K562 (cell line): Measurements from ENCODE around the gene DOCK8. TPM values are rescaled to one million over a fixed set of nuclear protein-coding genes. Genes with fewer than 3 reads are reported as not detected.

Source experiments
- HEY1 ChIP-seq: fragments of 250-450 bp; sonication (Bioruptor Pico); IDR thresholded peaks from 2 replicates; pipeline ENCODE4 v1.5.0; 2020; ENCODE audit warnings: mild to moderate bottlenecking, moderate library complexity, borderline replicate concordance
- NFE2L1 ChIP-seq: fragments of 450-650 bp; IDR thresholded peaks from 2 replicates; pipeline ENCODE4 v1.6.1; 2016; ENCODE audit warnings: missing genetic modification characterization, low read depth, mild to moderate bottlenecking, missing compliant biosample characterization, moderate library complexity, borderline replicate concordance
- TOE1 ChIP-seq, 2 experiments: fragments of 450-650 bp in 1 of 2; sonication (generic) in 1 of 2; formaldehyde crosslinking in 1 of 2; IDR thresholded peaks; 2 replicates each; pipeline versions ENCODE4 v1.7.1 to v1.8.0; 2016 to 2022; ENCODE audit warnings: borderline replicate concordance in 2 of 2, mild to moderate bottlenecking in 2 of 2, antibody characterized with exemption in 1 of 2, inconsistent platforms in 1 of 2, low read depth in 1 of 2, missing genetic modification reagents in 1 of 2, moderate library complexity in 1 of 2
- ZNF695 ChIP-seq: fragments of 450-650 bp; formaldehyde crosslinking; IDR thresholded peaks from 2 replicates; pipeline ENCODE4 v1.4.0; 2020; ENCODE audit warnings: mild to moderate bottlenecking, moderate library complexity
- polyA plus RNA-seq, 8 experiments: library from polyadenylated mRNA; depleted of rRNA in 4 of 8; stranded (reverse) in 5 of 8; unstranded in 3 of 8; fragments of >200 nt; fragmentation: Nextera tagmentation in 2 of 8; fragmentation: Illumina TruSeq in 1 of 8; extraction: Ambion mirVana in 2 of 8; extraction: Trizol in 1 of 8; gene quantifications; 2 replicates each; pipeline versions ENCODE4 v1.2.1 to v1.2.3, GENCODE V29; 2011 to 2014; ENCODE audit warnings: inconsistent platforms in 1 of 8, missing spikeins in 1 of 8
- total RNA-seq, 7 experiments: library from RNA; depleted of rRNA in 6 of 7; stranded (reverse); fragments of >200 nt in 6 of 7; fragmentation: Illumina TruSeq in 2 of 7; extraction: Trizol in 2 of 7; gene quantifications; 2 replicates each; pipeline versions ENCODE4 v1.2.1 to v1.2.3, GENCODE V29; 2011 to 2021; ENCODE audit warnings: low replicate concordance in 1 of 7
- TF ChIP-seq, protein P1 (sequence below): fragments of 450-650 bp; IDR thresholded peaks from 2 replicates; pipeline ENCODE4 v1.6.1; 2016; ENCODE audit warnings: low read depth
- TF ChIP-seq, protein P2 (sequence below): fragments of 250-450 bp; sonication (Bioruptor Pico); IDR thresholded peaks from 2 replicates; pipeline ENCODE4 v1.5.1; 2021; ENCODE audit warnings: mild to moderate bottlenecking
- TF ChIP-seq, protein P3 (sequence below): sonication (generic); formaldehyde crosslinking; IDR thresholded peaks from 2 replicates; pipeline ENCODE4 v1.8.0; 2022; ENCODE audit warnings: mild to moderate bottlenecking, missing genetic modification reagents

DOCK8 gene
- total and polyA plus RNA-seq, 9 of the 15 experiments (the other 6 are each of a cell fraction or from before 2014, with no cell fraction given): 14.4 to 53.8 (median 25.1) TPM

DNA sequence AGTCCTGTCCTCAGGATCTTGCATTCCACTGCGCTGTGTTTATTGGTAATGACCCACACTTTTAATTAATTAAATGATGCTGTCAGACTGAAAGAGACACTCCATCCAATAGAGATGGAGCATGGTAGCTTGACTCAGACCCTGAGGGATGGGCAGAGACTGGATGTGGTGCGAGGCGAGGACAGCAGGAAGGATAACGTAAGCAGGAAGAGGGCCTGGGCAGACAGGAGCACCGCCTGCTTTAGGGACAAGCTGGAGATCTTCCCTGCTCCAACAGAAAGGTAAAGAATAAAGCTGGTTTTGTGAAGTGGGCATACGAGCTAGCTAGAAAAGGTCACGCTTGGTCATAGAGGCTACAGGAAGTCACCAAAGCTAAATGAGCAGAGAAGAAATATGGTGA is 3.6 kb upstream of the DOCK8 start (continued):
- TF ChIP-seq HEY1 (CRISPR knock-in tag) (no peak), NFE2L1 (tag) (no peak), TOE1 (IDR thresholded peaks at IDR 0.05; ENCODE audit: borderline replicate concordance) (no peak), TOE1 (CRISPR knock-in tag; IDR thresholded peaks at IDR 0.05; ENCODE audit: borderline replicate concordance, low read depth) (no peak), ZNF695 (no peak)
- TF ChIP-seq, protein P1, sequence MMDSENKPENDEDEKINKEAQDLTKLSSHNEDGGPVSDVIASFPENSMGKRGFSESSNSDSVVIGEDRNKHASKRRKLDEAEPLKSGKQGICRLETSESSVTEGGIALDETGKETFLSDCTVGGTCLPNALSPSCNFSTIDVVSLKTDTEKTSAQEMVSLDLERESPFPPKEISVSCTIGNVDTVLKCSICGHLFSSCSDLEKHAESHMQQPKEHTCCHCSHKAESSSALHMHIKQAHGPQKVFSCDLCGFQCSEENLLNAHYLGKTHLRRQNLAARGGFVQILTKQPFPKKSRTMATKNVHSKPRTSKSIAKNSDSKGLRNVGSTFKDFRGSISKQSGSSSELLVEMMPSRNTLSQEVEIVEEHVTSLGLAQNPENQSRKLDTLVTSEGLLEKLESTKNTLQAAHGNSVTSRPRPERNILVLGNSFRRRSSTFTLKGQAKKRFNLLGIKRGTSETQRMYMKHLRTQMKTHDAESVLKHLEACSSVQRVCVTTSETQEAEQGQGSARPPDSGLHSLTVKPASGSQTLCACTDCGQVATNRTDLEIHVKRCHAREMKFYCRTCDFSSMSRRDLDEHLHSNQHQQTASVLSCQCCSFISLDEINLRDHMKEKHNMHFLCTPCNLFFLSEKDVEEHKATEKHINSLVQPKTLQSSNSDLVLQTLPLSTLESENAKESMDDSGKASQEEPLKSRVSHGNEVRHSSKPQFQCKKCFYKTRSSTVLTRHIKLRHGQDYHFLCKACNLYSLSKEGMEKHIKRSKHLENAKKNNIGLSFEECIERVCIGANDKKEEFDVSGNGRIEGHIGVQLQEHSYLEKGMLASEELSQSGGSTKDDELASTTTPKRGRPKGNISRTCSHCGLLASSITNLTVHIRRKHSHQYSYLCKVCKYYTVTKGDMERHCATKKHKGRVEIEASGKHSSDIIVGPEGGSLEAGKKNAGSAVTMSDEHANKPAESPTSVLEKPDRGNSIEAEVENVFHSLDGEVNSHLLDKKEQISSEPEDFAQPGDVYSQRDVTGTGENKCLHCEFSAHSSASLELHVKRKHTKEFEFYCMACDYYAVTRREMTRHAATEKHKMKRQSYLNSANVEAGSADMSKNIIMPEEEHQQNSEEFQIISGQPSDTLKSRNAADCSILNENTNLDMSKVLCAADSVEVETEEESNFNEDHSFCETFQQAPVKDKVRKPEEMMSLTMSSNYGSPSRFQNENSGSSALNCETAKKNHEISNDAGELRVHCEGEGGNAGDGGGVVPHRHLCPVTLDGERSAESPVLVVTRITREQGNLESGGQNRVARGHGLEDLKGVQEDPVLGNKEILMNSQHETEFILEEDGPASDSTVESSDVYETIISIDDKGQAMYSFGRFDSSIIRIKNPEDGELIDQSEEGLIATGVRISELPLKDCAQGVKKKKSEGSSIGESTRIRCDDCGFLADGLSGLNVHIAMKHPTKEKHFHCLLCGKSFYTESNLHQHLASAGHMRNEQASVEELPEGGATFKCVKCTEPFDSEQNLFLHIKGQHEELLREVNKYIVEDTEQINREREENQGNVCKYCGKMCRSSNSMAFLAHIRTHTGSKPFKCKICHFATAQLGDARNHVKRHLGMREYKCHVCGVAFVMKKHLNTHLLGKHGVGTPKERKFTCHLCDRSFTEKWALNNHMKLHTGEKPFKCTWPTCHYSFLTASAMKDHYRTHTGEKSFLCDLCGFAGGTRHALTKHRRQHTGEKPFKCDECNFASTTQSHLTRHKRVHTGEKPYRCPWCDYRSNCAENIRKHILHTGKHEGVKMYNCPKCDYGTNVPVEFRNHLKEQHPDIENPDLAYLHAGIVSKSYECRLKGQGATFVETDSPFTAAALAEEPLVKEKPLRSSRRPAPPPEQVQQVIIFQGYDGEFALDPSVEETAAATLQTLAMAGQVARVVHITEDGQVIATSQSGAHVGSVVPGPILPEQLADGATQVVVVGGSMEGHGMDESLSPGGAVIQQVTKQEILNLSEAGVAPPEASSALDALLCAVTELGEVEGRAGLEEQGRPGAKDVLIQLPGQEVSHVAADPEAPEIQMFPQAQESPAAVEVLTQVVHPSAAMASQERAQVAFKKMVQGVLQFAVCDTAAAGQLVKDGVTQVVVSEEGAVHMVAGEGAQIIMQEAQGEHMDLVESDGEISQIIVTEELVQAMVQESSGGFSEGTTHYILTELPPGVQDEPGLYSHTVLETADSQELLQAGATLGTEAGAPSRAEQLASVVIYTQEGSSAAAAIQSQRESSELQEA: no peak
- TF ChIP-seq, protein P2, sequence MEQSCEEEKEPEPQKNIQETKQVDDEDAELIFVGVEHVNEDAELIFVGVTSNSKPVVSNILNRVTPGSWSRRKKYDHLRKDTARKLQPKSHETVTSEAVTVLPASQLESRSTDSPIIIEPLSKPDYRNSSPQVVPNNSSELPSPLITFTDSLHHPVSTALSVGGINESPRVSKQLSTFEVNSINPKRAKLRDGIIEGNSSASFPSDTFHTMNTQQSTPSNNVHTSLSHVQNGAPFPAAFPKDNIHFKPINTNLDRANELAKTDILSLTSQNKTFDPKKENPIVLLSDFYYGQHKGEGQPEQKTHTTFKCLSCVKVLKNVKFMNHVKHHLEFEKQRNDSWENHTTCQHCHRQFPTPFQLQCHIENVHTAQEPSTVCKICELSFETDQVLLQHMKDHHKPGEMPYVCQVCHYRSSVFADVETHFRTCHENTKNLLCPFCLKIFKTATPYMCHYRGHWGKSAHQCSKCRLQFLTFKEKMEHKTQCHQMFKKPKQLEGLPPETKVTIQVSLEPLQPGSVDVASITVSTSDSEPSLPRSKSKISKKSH (CRISPR knock-in tag): no peak
- TF ChIP-seq, protein P3, sequence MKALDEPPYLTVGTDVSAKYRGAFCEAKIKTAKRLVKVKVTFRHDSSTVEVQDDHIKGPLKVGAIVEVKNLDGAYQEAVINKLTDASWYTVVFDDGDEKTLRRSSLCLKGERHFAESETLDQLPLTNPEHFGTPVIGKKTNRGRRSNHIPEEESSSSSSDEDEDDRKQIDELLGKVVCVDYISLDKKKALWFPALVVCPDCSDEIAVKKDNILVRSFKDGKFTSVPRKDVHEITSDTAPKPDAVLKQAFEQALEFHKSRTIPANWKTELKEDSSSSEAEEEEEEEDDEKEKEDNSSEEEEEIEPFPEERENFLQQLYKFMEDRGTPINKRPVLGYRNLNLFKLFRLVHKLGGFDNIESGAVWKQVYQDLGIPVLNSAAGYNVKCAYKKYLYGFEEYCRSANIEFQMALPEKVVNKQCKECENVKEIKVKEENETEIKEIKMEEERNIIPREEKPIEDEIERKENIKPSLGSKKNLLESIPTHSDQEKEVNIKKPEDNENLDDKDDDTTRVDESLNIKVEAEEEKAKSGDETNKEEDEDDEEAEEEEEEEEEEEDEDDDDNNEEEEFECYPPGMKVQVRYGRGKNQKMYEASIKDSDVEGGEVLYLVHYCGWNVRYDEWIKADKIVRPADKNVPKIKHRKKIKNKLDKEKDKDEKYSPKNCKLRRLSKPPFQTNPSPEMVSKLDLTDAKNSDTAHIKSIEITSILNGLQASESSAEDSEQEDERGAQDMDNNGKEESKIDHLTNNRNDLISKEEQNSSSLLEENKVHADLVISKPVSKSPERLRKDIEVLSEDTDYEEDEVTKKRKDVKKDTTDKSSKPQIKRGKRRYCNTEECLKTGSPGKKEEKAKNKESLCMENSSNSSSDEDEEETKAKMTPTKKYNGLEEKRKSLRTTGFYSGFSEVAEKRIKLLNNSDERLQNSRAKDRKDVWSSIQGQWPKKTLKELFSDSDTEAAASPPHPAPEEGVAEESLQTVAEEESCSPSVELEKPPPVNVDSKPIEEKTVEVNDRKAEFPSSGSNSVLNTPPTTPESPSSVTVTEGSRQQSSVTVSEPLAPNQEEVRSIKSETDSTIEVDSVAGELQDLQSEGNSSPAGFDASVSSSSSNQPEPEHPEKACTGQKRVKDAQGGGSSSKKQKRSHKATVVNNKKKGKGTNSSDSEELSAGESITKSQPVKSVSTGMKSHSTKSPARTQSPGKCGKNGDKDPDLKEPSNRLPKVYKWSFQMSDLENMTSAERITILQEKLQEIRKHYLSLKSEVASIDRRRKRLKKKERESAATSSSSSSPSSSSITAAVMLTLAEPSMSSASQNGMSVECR (CRISPR knock-in tag): no peak
